SU-DHL-6 (cell line): ENCODE measurements around the gene TACC3.

ENCODE experiments used
- H2AFZ ChIP-seq: fragments of 200-600 bp; sonication (generic); 2 replicates; pipeline ENCODE4 v1.6.1; 2014; ENCODE audit warnings: low read depth, mild to moderate bottlenecking, moderate library complexity, mixed read lengths, antibody characterized with exemption, low read length; ENCODE audit not compliant: severe bottlenecking
- H3F3A ChIP-seq: fragments of 200-600 bp; shearing (Covaris generic); 2 replicates; pipeline ENCODE4 v1.6.0; 2016; ENCODE audit warnings: antibody characterized with exemption, mild to moderate bottlenecking; ENCODE audit not compliant: insufficient read depth
- H3K27ac ChIP-seq: fragments of 200-600 bp; sonication (generic); 2 replicates; pipeline ENCODE4 v1.5.1; 2016; ENCODE audit warnings: low read depth, mild to moderate bottlenecking, low read length, moderate library complexity, mixed read lengths
- H3K27me3 ChIP-seq: fragments of 200-600 bp; sonication (generic), shearing (Covaris generic); 2 replicates; pipeline ENCODE4 v1.6.0; 2014; ENCODE audit warnings: mild to moderate bottlenecking, low read length
- H3K36me3 ChIP-seq: fragments of 200-600 bp; sonication (generic); 2 replicates; pipeline ENCODE4 v1.6.1; 2014; ENCODE audit warnings: mild to moderate bottlenecking, low read length, mixed read lengths
- H3K4me2 ChIP-seq: fragments of 300-600, 200-600 bp; shearing (Covaris generic), sonication (generic); 2 replicates; pipeline ENCODE4 v1.6.0; 2014; ENCODE audit warnings: low read length, low read depth, mild to moderate bottlenecking; ENCODE audit not compliant: poor library complexity, severe bottlenecking
- H3K4me3 ChIP-seq: fragments of 200-600 bp; sonication (generic); 2 replicates; pipeline ENCODE4 v1.5.1; 2014; ENCODE audit warnings: antibody characterized with exemption, low read length, mild to moderate bottlenecking, mixed read lengths; ENCODE audit not compliant: insufficient read depth, poor library complexity, severe bottlenecking
- H3K79me2 ChIP-seq: fragments of 200-600 bp; sonication (generic); 2 replicates; pipeline ENCODE4 v1.6.1; 2014; ENCODE audit warnings: mild to moderate bottlenecking, low read length, moderate library complexity; ENCODE audit not compliant: insufficient read depth
- H3K9ac ChIP-seq: fragments of 200-600 bp; sonication (generic); 2 replicates; pipeline ENCODE4 v1.7.0; 2014; ENCODE audit warnings: mild to moderate bottlenecking, low read length
- H3K9me2 ChIP-seq: fragments of 200-600 bp; sonication (generic); replicated peaks from 2 replicates; pipeline ENCODE4 v1.6.1; 2014; ENCODE audit warnings: low read length; ENCODE audit not compliant: insufficient read depth
- H3K9me3 ChIP-seq: fragments of 200-600 bp; sonication (generic); 2 replicates; pipeline ENCODE4 v1.6.1; 2014; ENCODE audit warnings: low read length, mixed read lengths; ENCODE audit not compliant: insufficient read depth
- H4K20me1 ChIP-seq: fragments of 200-600 bp; sonication (generic); 2 replicates; pipeline ENCODE4 v1.6.1; 2014; ENCODE audit warnings: low read depth, mild to moderate bottlenecking, antibody characterized with exemption, low read length, moderate library complexity, mixed read lengths
- CTCF ChIP-seq: fragments of 200-600 bp; sonication (generic); IDR thresholded peaks from one replicate; pipeline ENCODE4 v1.5.1; 2017; ENCODE audit warnings: antibody characterized with exemption, mild to moderate bottlenecking, low read length, moderate library complexity; ENCODE audit not compliant: insufficient read depth, poor library complexity, severe bottlenecking
- EZH2phosphoT487 ChIP-seq: fragments of 200-600 bp; sonication (generic), shearing (Covaris generic); conservative IDR thresholded peaks from 2 replicates; pipeline ENCODE4 v1.6.1; 2018; ENCODE audit warnings: mild to moderate bottlenecking, antibody characterized with exemption, low read length, moderate library complexity, mixed read lengths

Gene TACC3

GRCh38 chr4:1784789-1785591, 63.7 kb downstream of the TACC3 start:
- Histone ChIP-seq H3K9ac (no peak overlapping the region), H3K9me2 (no peaks in the 10 kb centered on the region), H3K36me3 (no peaks in the 10 kb centered on the region), H3K9me3 (no peaks in the 10 kb centered on the region), H3F3A (no peaks in the 10 kb centered on the region), H3K27ac (no peak overlapping the region), H3K79me2 (no peaks in the 10 kb centered on the region), H4K20me1 (no peaks in the 10 kb centered on the region), H3K4me2 (no peak overlapping the region), H2AFZ (no peak overlapping the region), H3K27me3 (no peaks in the 10 kb centered on the region), H3K4me3 (no peak overlapping the region)
- TF ChIP-seq CTCF = no peak
- no peak for TF ChIP-seq EZH2phosphoT487

- Histone ChIP-seq H3K4me2 (no peak overlapping the region), H3K9ac (no peak overlapping the region), H3K36me3 (no peaks in the 10 kb centered on the region), H3F3A (no peaks in the 10 kb centered on the region), H3K27me3 (no peaks in the 10 kb centered on the region), H3K4me3 (no peak overlapping the region), H3K27ac (no peak overlapping the region), H3K79me2 (no peaks in the 10 kb centered on the region), H2AFZ (no peak overlapping the region), H3K9me3 (no peaks in the 10 kb centered on the region), H4K20me1 (no peaks in the 10 kb centered on the region), H3K9me2 (no peaks in the 10 kb centered on the region)
- TF ChIP-seq EZH2phosphoT487 = no peak
- TF ChIP-seq CTCF = no peak
Observed at GRCh38 chr4:1785592-1785991, 64.3 kb downstream of the TACC3 start.

GRCh38 chr4:1786544-1787362, 65.4 kb downstream of the TACC3 start:
- H3K27me3 ChIP-seq = no peaks in the 10 kb centered on the region
- no peak overlapping the region for H3K27ac ChIP-seq
- no peak overlapping the region for H2AFZ ChIP-seq

More at GRCh38 chr4:1786544-1787362, 65.4 kb downstream of the TACC3 start:
- Histone ChIP-seq H3K79me2 (no peaks in the 10 kb centered on the region), H3K9me3 (no peaks in the 10 kb centered on the region), H3F3A (no peaks in the 10 kb centered on the region), H3K9ac (no peak overlapping the region), H3K9me2 (no peaks in the 10 kb centered on the region), H3K36me3 (no peaks in the 10 kb centered on the region), H4K20me1 (no peaks in the 10 kb centered on the region), H3K4me3 (no peak overlapping the region), H3K4me2 (no peak overlapping the region)
- TF ChIP-seq EZH2phosphoT487 = no peak
- no peak for TF ChIP-seq CTCF
